LNCAP (cell line): ENCODE measurements around the gene SEPTIN12.

Source experiments
- CTCF ChIP-seq: fragments of 450-650 bp; IDR thresholded peaks from 2 replicates; pipeline ENCODE4 v1.5.1; 2017; ENCODE audit warnings: mild to moderate bottlenecking

SEPTIN12 gene

GRCh38 chr16:4811773-4812172 lies 23.6 kb upstream of the SEPTIN12 start:
- TF ChIP-seq CTCF, result no peak

GRCh38 chr16:4811242-4811641 lies 23.1 kb upstream of the SEPTIN12 start:
- TF ChIP-seq CTCF, result no peak

GRCh38 chr16:4806280-4806679 lies 18.1 kb upstream of the SEPTIN12 start:
- TF ChIP-seq CTCF, result no peak

GRCh38 chr16:4805231-4805630 lies 17.1 kb upstream of the SEPTIN12 start:
- no peak for TF ChIP-seq CTCF

GRCh38 chr16:4803898-4804762 lies 16.0 kb upstream of the SEPTIN12 start:
- TF ChIP-seq CTCF, result no peak

GRCh38 chr16:4803401-4803844 lies 15.3 kb upstream of the SEPTIN12 start:
- TF ChIP-seq CTCF, result no peak

GRCh38 chr16:4802659-4803287 lies 14.6 kb upstream of the SEPTIN12 start:
- no peak for TF ChIP-seq CTCF
